Fibroblast of the conjunctiva (primary cell): ENCODE measurements around the gene TRIM63.

Experiments used
- DNase-seq: peaks from one replicate; pipeline ENCODE4 v3.0.0-alpha.2; 2010; ENCODE audit warnings: low read depth

TRIM63 gene

GRCh38 chr1:26057189-26057588 is 10.2 kb downstream of the TRIM63 start:
- DNase-seq = no peak

GRCh38 chr1:26055041-26055440 is 12.4 kb downstream of the TRIM63 start:
- no peak for DNase-seq

GRCh38 chr1:26053718-26054560 is 13.5 kb downstream of the TRIM63 start:
- no peak for DNase-seq

GRCh38 chr1:26050248-26050640 is 17.2 kb downstream of the TRIM63 start:
- no peak for DNase-seq

- no peak for DNase-seq
These were observed 17.7 kb downstream of the TRIM63 start for GRCh38 chr1:26049531-26050247.

GRCh38 chr1:26047278-26047874 is 20.1 kb downstream of the TRIM63 start:
- no peak for DNase-seq

- no peak for DNase-seq
These were observed 21.0 kb downstream of the TRIM63 start for GRCh38 chr1:26046246-26047095.

- no peak for DNase-seq
These were observed 21.6 kb downstream of the TRIM63 start, which contains the start of gene SLC30A2 for GRCh38 chr1:26045722-26046245. Gene SLC30A2 (minus strand): TSS chr1:26046118. CDS start chr1:26045896, 222 bp downstream.

- no peak for DNase-seq
These were observed 22.3 kb downstream of the TRIM63 start for GRCh38 chr1:26044971-26045721.

GRCh38 chr1:26044414-26044813 is 23.0 kb downstream of the TRIM63 start:
- DNase-seq = no peak

- DNase-seq = no peak
These were observed 23.7 kb downstream of the TRIM63 start for GRCh38 chr1:26043765-26044164.

GRCh38 chr1:26041978-26042377 is 25.5 kb downstream of the TRIM63 start:
- DNase-seq = no peak

GRCh38 chr1:26041401-26041800 is 26.0 kb downstream of the TRIM63 start:
- no peak for DNase-seq

- DNase-seq = no peak
These were observed 28.5 kb downstream of the TRIM63 start for GRCh38 chr1:26038904-26039303.

- DNase-seq = no peak
These were observed 29.0 kb downstream of the TRIM63 start for GRCh38 chr1:26038477-26038876.

- no peak for DNase-seq
These were observed 29.5 kb downstream of the TRIM63 start for GRCh38 chr1:26037904-26038303.

GRCh38 chr1:26036756-26037281 is 30.6 kb downstream of the TRIM63 start:
- no peak for DNase-seq

GRCh38 chr1:26035959-26036755 is 31.3 kb downstream of the TRIM63 start:
- peak; percentile 34 for DNase-seq

- DNase-seq = peak; percentile 82
These were observed 32.0 kb downstream of the TRIM63 start for GRCh38 chr1:26035203-26035958.
